GM12801 (cell line): ENCODE measurements around the gene ATG7.

ENCODE experiments used
- CTCF ChIP-seq: IDR thresholded peaks from one replicate; pipeline ENCODE4 v1.5.1; 2011; ENCODE audit warnings: control low read depth; ENCODE audit not compliant: insufficient read length; ENCODE audit errors: extremely low read depth

Gene ATG7

GRCh38 chr3:11435440-11436165 is 163.4 kb downstream of the ATG7 start:
- no peak for TF ChIP-seq CTCF

GRCh38 chr3:11436775-11437174 is 164.6 kb downstream of the ATG7 start:
- no peak for TF ChIP-seq CTCF

GRCh38 chr3:11437506-11437905 is 165.3 kb downstream of the ATG7 start:
- TF ChIP-seq CTCF, result no peak

- TF ChIP-seq CTCF, result no peak
Observed at GRCh38 chr3:11438646-11439045, 166.4 kb downstream of the ATG7 start.

- no peak for TF ChIP-seq CTCF
Observed at GRCh38 chr3:11444404-11444803, 172.2 kb downstream of the ATG7 start.

- no peak for TF ChIP-seq CTCF
Observed at GRCh38 chr3:11445883-11446282, 173.7 kb downstream of the ATG7 start.

GRCh38 chr3:11447584-11448200 is 175.5 kb downstream of the ATG7 start:
- no peak for TF ChIP-seq CTCF
